Measurements from ENCODE around the gene INO80D. TPM values are rescaled to one million over a fixed set of nuclear protein-coding genes. Genes with fewer than 3 reads are reported as not detected.
A peak's percentile ranks its signal among the peaks of the same experiment; 100 is the strongest.
"Not testable (repeated sequence)": the region's sequence is repeated elsewhere in the genome, so short reads cannot be mapped to it uniquely, and the experiment has no call there.

INO80D gene
- total RNA-seq, 1 experiment from 2014 or later, result 8.8 TPM

GRCh38 chr2:206108713-206109112 is 22.7 kb upstream of the INO80D start:
- Histone ChIP-seq H4K20me1 (ENCODE audit: low read length) (no peaks in the 10 kb centered on the region), H3K4me2 (ENCODE audit: low read length) (no peak overlapping the region), H3K9ac (ENCODE audit: low read length) (no peak overlapping the region), H3K4me1 (ENCODE audit: insufficient read depth, low read length) (peaks cover 9% of the 10 kb centered on the region), H3K9me3 (ENCODE audit: low read length) (no peaks in the 10 kb centered on the region), H3F3A (ENCODE audit: low read length, unreplicated experiment) (no peaks in the 10 kb centered on the region), H3K36me3 (ENCODE audit: low read depth, low read length) (no peaks in the 10 kb centered on the region), H3K27me3 (ENCODE audit: low read length) (no peaks in the 10 kb centered on the region), H3K79me2 (ENCODE audit: low read length) (no peaks in the 10 kb centered on the region), H3K9me2 (replicated peaks; ENCODE audit: low read length) (no peaks in the 10 kb centered on the region), H3K27ac (ENCODE audit: low read length) (no peak overlapping the region), H2AFZ (ENCODE audit: low read length) (no peak overlapping the region), H3K4me3 (ENCODE audit: low read length) (no peak overlapping the region)
- DNase-seq (no peak), ATAC-seq (no peak; the same call in 1 of the 2 replicates)
- ChIA-PET POLR2A (ENCODE audit: unreplicated experiment) (no interaction called here), CTCF (no interaction called here)
- intact Hi-C loops (cut with micrococcal nuclease), result no loop called here
- BruUV-seq (replicated peaks), result no TSS peak
- TF ChIP-seq EZH2 (IDR thresholded peaks at IDR 0.05; ENCODE audit: low read length, unreplicated experiment) (no peak), EZH2phosphoT487 (IDR thresholded peaks at IDR 0.05; ENCODE audit: borderline replicate concordance, low read length) (no peak), CTCF (conservative IDR thresholded peaks at IDR 0.05; ENCODE audit: low read depth, low read length) (no peak)

GRCh38 chr2:206105541-206105940 is 19.6 kb upstream of the INO80D start:
- DNase-seq, result no peak
- no peak for ATAC-seq
- Histone ChIP-seq H3K4me3 (ENCODE audit: low read length) (no peak overlapping the region), H3K36me3 (ENCODE audit: low read depth, low read length) (no peaks in the 10 kb centered on the region), H3K27ac (ENCODE audit: low read length) (peak overlapping the region; percentile 79), H3K4me2 (ENCODE audit: low read length) (peak overlapping the region; percentile 62; the same call in 1 of the 2 replicates), H3K27me3 (ENCODE audit: low read length) (no peaks in the 10 kb centered on the region), H3K9me2 (replicated peaks; ENCODE audit: low read length) (no peaks in the 10 kb centered on the region), H2AFZ (ENCODE audit: low read length) (no peak overlapping the region), H4K20me1 (ENCODE audit: low read length) (no peaks in the 10 kb centered on the region), H3K9me3 (ENCODE audit: low read length) (no peaks in the 10 kb centered on the region), H3K79me2 (ENCODE audit: low read length) (no peaks in the 10 kb centered on the region), H3K4me1 (ENCODE audit: insufficient read depth, low read length) (peaks cover 9% of the 10 kb centered on the region), H3K9ac (ENCODE audit: low read length) (no peak overlapping the region), H3F3A (ENCODE audit: low read length, unreplicated experiment) (no peaks in the 10 kb centered on the region)
- CTCF ChIA-PET, result no interaction called here
- BruUV-seq (replicated peaks), result TSS peak; percentile 80
- POLR2A ChIA-PET (ENCODE audit: unreplicated experiment), result no interaction called here
- TF ChIP-seq EZH2 (IDR thresholded peaks at IDR 0.05; ENCODE audit: low read length, unreplicated experiment) (no peak), CTCF (conservative IDR thresholded peaks at IDR 0.05; ENCODE audit: low read depth, low read length) (no peak), EZH2phosphoT487 (IDR thresholded peaks at IDR 0.05; ENCODE audit: borderline replicate concordance, low read length) (no peak)
- intact Hi-C loops (cut with micrococcal nuclease), result no loop called here

GRCh38 chr2:206105038-206105437 is 19.1 kb upstream of the INO80D start:
- intact Hi-C loops (cut with micrococcal nuclease), result no loop called here
- H3K36me3 ChIP-seq (ENCODE audit: low read depth, low read length), result no peaks in the 10 kb centered on the region
- no peaks in the 10 kb centered on the region for H3K79me2 ChIP-seq (ENCODE audit: low read length)
- H4K20me1 ChIP-seq (ENCODE audit: low read length), result no peaks in the 10 kb centered on the region
- no peak overlapping the region for H3K9ac ChIP-seq (ENCODE audit: low read length)
- ChIA-PET POLR2A (ENCODE audit: unreplicated experiment) (no interaction called here), CTCF (no interaction called here)
- H3K4me3 ChIP-seq (ENCODE audit: low read length), result no peak overlapping the region
- TF ChIP-seq EZH2 (IDR thresholded peaks at IDR 0.05; ENCODE audit: low read length, unreplicated experiment), result no peak
- TF ChIP-seq CTCF (conservative IDR thresholded peaks at IDR 0.05; ENCODE audit: low read depth, low read length), result no peak
- TF ChIP-seq EZH2phosphoT487 (IDR thresholded peaks at IDR 0.05; ENCODE audit: borderline replicate concordance, low read length), result no peak
- no peaks in the 10 kb centered on the region for H3K27me3 ChIP-seq (ENCODE audit: low read length)
- H3K4me1 ChIP-seq (ENCODE audit: insufficient read depth, low read length), result peaks cover 9% of the 10 kb centered on the region
- H3F3A ChIP-seq (ENCODE audit: low read length, unreplicated experiment), result no peaks in the 10 kb centered on the region
- H3K4me2 ChIP-seq (ENCODE audit: low read length), result no peak overlapping the region
- no peaks in the 10 kb centered on the region for H3K9me3 ChIP-seq (ENCODE audit: low read length)
- ATAC-seq, result no peak
- H3K9me2 ChIP-seq (replicated peaks; ENCODE audit: low read length), result no peaks in the 10 kb centered on the region
- BruUV-seq (replicated peaks), result no TSS peak
- no peak overlapping the region for H2AFZ ChIP-seq (ENCODE audit: low read length)
- no peak overlapping the region for H3K27ac ChIP-seq (ENCODE audit: low read length)
- no peak for DNase-seq

- DNase-seq; H4K20me1 ChIP-seq (ENCODE audit: low read length); H3K9ac ChIP-seq (ENCODE audit: low read length); H3K27me3 ChIP-seq (ENCODE audit: low read length); intact Hi-C loops (cut with micrococcal nuclease); H3K79me2 ChIP-seq (ENCODE audit: low read length); H3K4me3 ChIP-seq (ENCODE audit: low read length); H3K4me2 ChIP-seq (ENCODE audit: low read length); H3F3A ChIP-seq (ENCODE audit: low read length, unreplicated experiment); CTCF ChIA-PET; H3K9me3 ChIP-seq (ENCODE audit: low read length); H3K4me1 ChIP-seq (ENCODE audit: insufficient read depth, low read length); H2AFZ ChIP-seq (ENCODE audit: low read length); BruUV-seq (replicated peaks); ATAC-seq; H3K36me3 ChIP-seq (ENCODE audit: low read depth, low read length); POLR2A ChIA-PET (ENCODE audit: unreplicated experiment); H3K9me2 ChIP-seq (replicated peaks; ENCODE audit: low read length); H3K27ac ChIP-seq (ENCODE audit: low read length): not testable (repeated sequence)
Observed at GRCh38 chr2:206098872-206099271, 12.9 kb upstream of the INO80D start.
